Retina (tissue), 1 donor: ENCODE measurements around the gene RAB31.

Experiments used
- DNase-seq: peaks from one replicate; pipeline ENCODE4 v3.0.0-alpha.2; 2016

RAB31 gene

GRCh38 chr18:9739516-9739915 lies 31.4 kb downstream of the RAB31 start:
- DNase-seq, result no peak

DNA sequence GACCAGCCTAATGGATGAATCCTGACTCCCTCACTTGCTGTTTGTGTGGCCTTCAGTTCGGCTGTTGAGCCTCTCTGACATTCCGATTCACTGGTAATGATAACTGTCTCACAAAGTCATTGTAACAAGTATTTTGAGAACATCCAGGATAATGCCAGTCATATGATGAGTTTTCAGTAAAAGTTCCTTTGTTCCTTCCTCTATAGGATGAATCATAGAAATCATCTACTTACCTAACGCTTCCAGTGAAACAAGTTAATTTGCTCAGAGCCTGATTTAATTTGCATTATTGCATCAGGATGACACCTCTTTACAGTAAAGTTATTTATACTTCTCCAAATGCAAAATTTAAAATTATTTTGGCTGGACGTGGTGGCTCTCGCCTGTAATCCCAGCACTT lies 32.0 kb downstream of the RAB31 start:
- no peak for DNase-seq

GRCh38 chr18:9741406-9741792 lies 33.3 kb downstream of the RAB31 start:
- peak; percentile 42 for DNase-seq

- DNase-seq, result peak; percentile 72
Measured at GRCh38 chr18:9741793-9742523, 33.9 kb downstream of the RAB31 start.

DNA sequence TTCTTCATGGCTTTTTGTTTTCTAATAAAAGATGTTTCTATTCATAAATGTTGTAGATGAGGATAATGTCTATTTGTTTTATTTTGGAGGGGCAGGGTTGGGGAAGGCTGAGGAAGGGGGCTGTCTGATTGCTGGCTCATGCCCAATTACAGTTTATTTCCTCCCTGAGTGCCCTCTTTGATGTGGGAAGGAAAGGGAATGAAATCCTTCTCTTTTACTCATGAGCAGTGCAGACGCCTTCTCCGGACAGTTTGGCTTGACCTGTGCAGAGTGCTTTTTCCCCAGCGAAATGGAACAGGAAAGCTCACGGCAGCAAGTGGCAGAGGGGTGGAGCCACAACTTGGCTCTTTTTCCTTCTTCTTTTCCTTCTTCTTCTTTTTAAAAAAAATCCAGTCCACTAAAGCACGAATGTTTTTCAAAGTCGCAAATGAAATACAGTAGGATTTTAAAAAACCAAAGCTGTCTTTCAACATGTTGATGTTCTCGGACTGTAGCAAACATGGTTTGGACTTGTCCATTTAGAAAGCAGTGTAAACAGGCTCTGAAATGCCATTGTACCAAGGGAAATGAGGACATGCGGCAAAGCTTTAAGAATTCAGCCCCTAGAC lies 34.5 kb downstream of the RAB31 start:
- peak; percentile 54 for DNase-seq

DNA sequence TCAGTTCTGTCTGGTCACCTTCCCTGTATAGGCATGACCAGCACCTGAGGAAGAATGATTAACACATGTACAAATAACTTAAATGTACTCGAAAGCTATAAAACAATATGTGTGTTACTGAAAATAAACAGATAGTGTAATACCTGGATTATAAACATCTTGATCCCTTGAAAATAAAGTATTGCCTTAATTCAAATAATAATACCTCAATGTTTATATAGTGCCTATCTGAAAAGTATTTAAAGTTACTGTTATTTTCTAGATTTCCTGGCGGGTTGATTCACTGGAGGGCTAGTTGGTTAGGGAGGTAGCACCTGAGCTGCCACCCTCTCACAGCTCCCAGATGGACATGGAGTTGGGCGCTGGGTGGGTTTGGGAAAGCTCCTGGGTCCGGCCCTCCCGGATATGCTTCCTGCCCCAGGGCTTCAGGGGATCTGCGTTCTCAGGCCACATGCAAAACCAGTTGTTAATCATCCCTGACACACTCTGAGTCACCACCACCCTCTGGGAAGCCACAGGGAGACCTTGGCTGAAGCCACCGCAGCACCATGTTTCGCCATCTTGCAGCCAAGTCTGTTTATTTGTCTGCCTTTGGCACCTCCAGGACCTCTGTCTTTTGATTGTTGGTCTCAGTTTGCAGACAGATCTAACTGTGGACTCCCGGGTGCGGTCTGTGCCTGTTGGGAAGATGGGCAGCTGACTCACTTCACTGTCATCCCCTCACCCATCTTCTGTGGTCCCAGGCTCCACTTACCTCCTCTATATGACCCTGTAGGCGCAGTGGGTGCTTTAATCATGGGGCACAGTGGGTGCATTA lies 35.3 kb downstream of the RAB31 start:
- DNase-seq, result no peak

GRCh38 chr18:9746958-9747357 lies 38.9 kb downstream of the RAB31 start:
- DNase-seq, result no peak

DNA sequence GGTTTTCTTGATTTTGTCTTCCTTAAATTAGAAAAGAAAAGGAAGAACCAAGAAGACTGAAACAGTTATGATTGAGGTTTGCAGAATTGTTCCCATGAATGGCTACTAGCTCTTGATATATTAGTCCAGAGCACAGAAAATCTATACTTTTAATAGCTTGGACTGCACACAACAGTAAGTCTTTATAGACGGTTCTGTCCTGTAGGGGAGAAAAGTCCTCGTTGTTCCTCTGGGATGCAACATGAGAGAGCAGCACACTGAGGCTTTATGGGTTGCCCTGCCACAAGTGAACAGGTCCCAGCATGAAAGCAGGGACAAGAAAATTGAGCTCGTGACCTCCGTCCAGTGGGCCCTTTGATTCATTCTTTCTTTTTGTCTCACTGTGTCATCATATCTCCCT lies 41.5 kb downstream of the RAB31 start:
- no peak for DNase-seq

GRCh38 chr18:9750112-9750511 lies 42.0 kb downstream of the RAB31 start:
- no peak for DNase-seq

DNA sequence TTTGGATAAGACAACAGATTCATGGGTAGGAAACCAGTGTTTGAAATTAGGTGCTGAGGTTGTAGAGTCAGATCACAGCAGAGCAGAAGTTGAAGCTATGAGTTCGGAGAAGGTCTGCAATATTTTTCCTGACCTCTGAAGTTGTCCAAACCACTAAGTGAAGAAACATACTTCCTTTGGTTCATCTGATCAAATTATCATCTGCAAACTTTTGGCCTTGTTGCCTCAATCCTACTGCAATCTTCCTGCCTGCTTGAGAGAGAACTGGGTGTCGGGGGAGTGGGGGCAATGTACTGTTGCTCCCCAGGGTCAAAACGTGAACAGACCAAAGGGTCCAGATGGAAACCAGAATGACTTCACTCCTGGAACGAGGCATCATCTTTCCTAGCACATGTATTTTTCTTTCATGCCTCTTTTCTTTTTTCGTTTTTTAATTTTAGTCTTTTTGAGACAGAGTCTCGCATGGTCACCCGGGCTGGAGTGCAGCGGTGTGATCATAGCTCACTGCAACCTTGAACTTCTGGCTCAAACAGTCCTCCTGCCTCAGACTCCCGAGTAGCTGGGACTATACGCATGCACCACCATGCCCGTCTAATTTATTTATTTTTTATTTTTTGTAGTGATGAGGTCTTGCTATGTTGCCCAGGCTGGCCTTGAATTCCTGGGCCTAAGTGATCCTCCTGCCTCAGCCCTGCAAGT lies 42.7 kb downstream of the RAB31 start:
- no peak for DNase-seq

DNA sequence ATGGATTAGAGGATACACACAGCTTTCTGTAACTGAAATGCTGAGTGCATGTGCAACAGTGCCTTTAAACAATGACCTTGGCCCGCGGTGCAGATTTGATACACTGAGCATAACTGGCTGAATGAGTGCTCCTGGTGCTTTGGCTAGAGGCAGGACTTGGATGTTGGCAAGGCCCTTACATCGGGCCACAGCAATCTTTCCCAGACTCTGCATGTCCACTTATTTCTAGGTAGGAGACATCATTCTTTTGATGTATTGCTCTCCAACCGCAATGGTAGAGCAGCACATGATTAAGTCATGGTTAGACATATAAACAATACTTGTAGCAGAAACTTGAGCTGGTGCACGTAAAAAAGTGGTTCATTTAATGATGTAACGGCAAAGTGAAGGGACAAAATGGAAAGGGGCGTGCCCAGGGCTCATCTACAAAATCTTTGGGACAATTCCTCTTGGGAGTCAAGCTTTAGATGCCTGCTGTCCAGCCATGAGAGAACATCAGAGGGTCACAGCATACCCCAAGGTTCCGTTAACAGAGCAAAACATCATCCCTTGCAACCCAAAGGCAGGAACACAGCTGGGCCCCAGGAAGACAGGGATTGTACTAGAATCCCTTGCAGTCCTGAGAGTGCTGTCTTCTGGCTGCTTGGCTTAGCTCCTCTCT lies 43.4 kb downstream of the RAB31 start:
- no peak for DNase-seq

DNA sequence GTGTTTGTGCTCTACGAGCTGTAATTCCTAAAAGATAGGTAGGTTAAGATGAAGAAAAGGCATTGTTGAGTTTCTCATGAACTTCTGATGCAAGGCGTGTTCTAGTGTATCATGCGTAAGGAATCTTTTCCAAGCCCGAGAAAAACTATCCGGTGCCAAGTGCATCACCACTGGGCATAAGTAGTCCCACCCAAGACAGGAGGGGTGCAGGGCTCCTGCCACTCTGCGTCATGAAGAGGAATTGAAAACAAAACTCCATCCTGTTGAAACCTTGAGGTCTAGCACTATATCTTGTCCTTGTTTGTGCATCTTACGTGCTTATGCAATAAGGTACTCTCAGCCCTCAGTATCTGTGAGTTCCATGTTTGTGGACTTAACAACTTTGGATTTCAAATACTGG lies 45.7 kb downstream of the RAB31 start:
- no peak for DNase-seq

GRCh38 chr18:9755110-9755509 lies 47.0 kb downstream of the RAB31 start:
- no peak for DNase-seq

DNA sequence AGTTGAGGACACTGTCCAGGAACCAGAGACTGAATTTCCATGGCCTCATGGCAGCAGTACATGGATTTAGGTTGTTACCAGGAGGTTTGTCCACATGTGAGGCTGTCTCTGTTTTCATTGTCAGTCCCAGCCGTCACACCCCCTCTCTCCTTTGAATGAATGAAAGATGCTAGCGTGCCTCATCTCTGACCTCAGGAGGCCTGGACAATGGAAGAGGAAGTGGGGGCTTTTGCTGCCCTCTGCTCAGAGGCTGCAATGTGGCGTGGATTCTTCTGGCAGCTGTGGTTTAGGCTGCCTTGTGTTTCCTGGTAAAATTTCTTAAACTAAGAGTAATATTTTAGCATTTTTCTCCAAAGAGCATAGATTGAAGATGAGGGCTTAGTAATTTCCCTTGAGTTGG lies 47.5 kb downstream of the RAB31 start:
- peak; percentile 37 for DNase-seq

GRCh38 chr18:9756271-9756932 lies 48.3 kb downstream of the RAB31 start:
- DNase-seq, result no peak

GRCh38 chr18:9756933-9757470 lies 48.9 kb downstream of the RAB31 start:
- peak; percentile 2 for DNase-seq

GRCh38 chr18:9757827-9758621 lies 49.9 kb downstream of the RAB31 start:
- peak; percentile 2 for DNase-seq

GRCh38 chr18:9758624-9759075 lies 50.5 kb downstream of the RAB31 start:
- DNase-seq, result no peak

- DNase-seq, result no peak
Measured at GRCh38 chr18:9760641-9761040, 52.5 kb downstream of the RAB31 start.

DNA sequence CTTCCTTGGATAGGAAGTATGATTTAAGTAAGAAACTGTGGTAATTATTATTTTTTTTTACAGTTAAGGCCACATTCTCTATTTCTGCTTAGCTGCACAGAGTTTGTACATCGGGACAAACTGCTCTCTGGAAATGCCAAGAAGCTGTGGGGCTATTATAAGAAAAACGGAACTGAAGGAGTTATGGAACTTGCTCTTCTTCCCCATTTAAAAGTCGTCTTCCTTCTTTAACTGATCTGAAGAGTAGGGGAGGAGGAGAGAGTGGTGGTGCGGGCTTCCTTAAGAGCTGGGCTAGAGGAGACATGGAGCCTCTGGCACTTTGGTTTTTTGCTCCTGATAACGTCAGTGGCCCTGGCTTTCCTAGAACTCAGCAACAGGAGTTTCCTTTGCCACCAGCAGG lies 54.4 kb downstream of the RAB31 start:
- DNase-seq, result no peak

- DNase-seq, result no peak
Measured at GRCh38 chr18:9763157-9763556, 55.1 kb downstream of the RAB31 start.
